ENCODE data around the gene ACER3. TPM values are rescaled to one million over a fixed set of nuclear protein-coding genes. Genes with fewer than 3 reads are reported as not detected.

ACER3 gene
- polyA plus RNA-seq, 1 donor from 2014 or later, result 14.9 TPM

- Histone ChIP-seq H3K27me3 (ENCODE audit: insufficient read depth, low read depth, low read length) (no peaks in the 10 kb centered on the region), H3K9ac (ENCODE audit: low read length) (no peak overlapping the region), H3K9me3 (ENCODE audit: low read length) (no peaks in the 10 kb centered on the region), H3K79me2 (replicated peaks; ENCODE audit: insufficient read depth, low read length) (no peaks in the 10 kb centered on the region), H2AFZ (ENCODE audit: low read depth, low read length) (no peak overlapping the region), H3F3A (ENCODE audit: insufficient read depth, low read length, poor library complexity, severe bottlenecking) (no peaks in the 10 kb centered on the region), H4K20me1 (ENCODE audit: insufficient read depth) (no peaks in the 10 kb centered on the region), H3K9me2 (ENCODE audit: insufficient read depth, low read length) (no peaks in the 10 kb centered on the region), H3K4me2 (ENCODE audit: low read length) (no peak overlapping the region), H3K4me3 (ENCODE audit: low read length) (no peak overlapping the region), H3K36me3 (ENCODE audit: insufficient read depth, low read length) (no peaks in the 10 kb centered on the region), H3K27ac (ENCODE audit: low read length) (no peak overlapping the region)
- TF ChIP-seq RAD21 (conservative IDR thresholded peaks at IDR 0.05) (no peak), POLR2AphosphoS5 (IDR thresholded peaks at IDR 0.05) (no peak), TAF1 (IDR thresholded peaks at IDR 0.05; ENCODE audit: low read depth) (no peak), CTCF (IDR thresholded peaks at IDR 0.05; ENCODE audit: poor library complexity, severe bottlenecking) (no peak), EZH2 (IDR thresholded peaks at IDR 0.05; ENCODE audit: borderline replicate concordance, insufficient read depth, low read length, poor library complexity, severe bottlenecking) (no peak), SMC3 (conservative IDR thresholded peaks at IDR 0.05; ENCODE audit: poor library complexity) (no peak), REST (IDR thresholded peaks at IDR 0.05; ENCODE audit: borderline replicate concordance) (no peak), MXI1 (conservative IDR thresholded peaks at IDR 0.05; ENCODE audit: poor library complexity, severe bottlenecking) (no peak), EP300 (conservative IDR thresholded peaks at IDR 0.05; ENCODE audit: poor library complexity, severe bottlenecking) (no peak)
Measured at GRCh38 chr11:76844511-76844910, 16.2 kb upstream of the ACER3 start.

- Histone ChIP-seq H3K4me2 (ENCODE audit: low read length) (no peak overlapping the region), H3K36me3 (ENCODE audit: insufficient read depth, low read length) (no peaks in the 10 kb centered on the region), H3K9me2 (ENCODE audit: insufficient read depth, low read length) (no peaks in the 10 kb centered on the region), H3K9me3 (ENCODE audit: low read length) (no peaks in the 10 kb centered on the region), H3K79me2 (replicated peaks; ENCODE audit: insufficient read depth, low read length) (no peaks in the 10 kb centered on the region), H3K27me3 (ENCODE audit: insufficient read depth, low read depth, low read length) (no peaks in the 10 kb centered on the region), H3K4me3 (ENCODE audit: low read length) (no peak overlapping the region), H4K20me1 (ENCODE audit: insufficient read depth) (no peaks in the 10 kb centered on the region), H3K27ac (ENCODE audit: low read length) (no peak overlapping the region), H3F3A (ENCODE audit: insufficient read depth, low read length, poor library complexity, severe bottlenecking) (no peaks in the 10 kb centered on the region), H2AFZ (ENCODE audit: low read depth, low read length) (no peak overlapping the region), H3K9ac (ENCODE audit: low read length) (no peak overlapping the region)
- TF ChIP-seq MXI1 (conservative IDR thresholded peaks at IDR 0.05; ENCODE audit: poor library complexity, severe bottlenecking) (no peak), EZH2 (IDR thresholded peaks at IDR 0.05; ENCODE audit: borderline replicate concordance, insufficient read depth, low read length, poor library complexity, severe bottlenecking) (no peak), CTCF (IDR thresholded peaks at IDR 0.05; ENCODE audit: poor library complexity, severe bottlenecking) (no peak), SMC3 (conservative IDR thresholded peaks at IDR 0.05; ENCODE audit: poor library complexity) (no peak), EP300 (conservative IDR thresholded peaks at IDR 0.05; ENCODE audit: poor library complexity, severe bottlenecking) (no peak), POLR2AphosphoS5 (IDR thresholded peaks at IDR 0.05) (no peak), RAD21 (conservative IDR thresholded peaks at IDR 0.05) (no peak), TAF1 (IDR thresholded peaks at IDR 0.05; ENCODE audit: low read depth) (no peak), REST (IDR thresholded peaks at IDR 0.05; ENCODE audit: borderline replicate concordance) (no peak)
Measured at GRCh38 chr11:76845069-76845468, 15.6 kb upstream of the ACER3 start.
